ENCODE results near the gene L3MBTL3. TPM values are rescaled to one million over a fixed set of nuclear protein-coding genes. Genes with fewer than 3 reads are reported as not detected.
A peak's percentile ranks its signal among the peaks of the same experiment; 100 is the strongest.

Gene L3MBTL3
- total RNA-seq, 1 experiment from 2014 or later = 3.1 TPM

- no peaks in the 10 kb centered on the region for H3K9me2 ChIP-seq (replicated peaks; ENCODE audit: low read length)
- H4K20me1 ChIP-seq (ENCODE audit: low read length) = no peaks in the 10 kb centered on the region
- ChIA-PET POLR2A (ENCODE audit: unreplicated experiment) (no interaction called here), CTCF (no interaction called here)
- no peak overlapping the region for H3K9ac ChIP-seq (ENCODE audit: low read length)
- peaks cover 12% of the 10 kb centered on the region for H3K4me1 ChIP-seq (ENCODE audit: insufficient read depth, low read length)
- TF ChIP-seq, protein P1, sequence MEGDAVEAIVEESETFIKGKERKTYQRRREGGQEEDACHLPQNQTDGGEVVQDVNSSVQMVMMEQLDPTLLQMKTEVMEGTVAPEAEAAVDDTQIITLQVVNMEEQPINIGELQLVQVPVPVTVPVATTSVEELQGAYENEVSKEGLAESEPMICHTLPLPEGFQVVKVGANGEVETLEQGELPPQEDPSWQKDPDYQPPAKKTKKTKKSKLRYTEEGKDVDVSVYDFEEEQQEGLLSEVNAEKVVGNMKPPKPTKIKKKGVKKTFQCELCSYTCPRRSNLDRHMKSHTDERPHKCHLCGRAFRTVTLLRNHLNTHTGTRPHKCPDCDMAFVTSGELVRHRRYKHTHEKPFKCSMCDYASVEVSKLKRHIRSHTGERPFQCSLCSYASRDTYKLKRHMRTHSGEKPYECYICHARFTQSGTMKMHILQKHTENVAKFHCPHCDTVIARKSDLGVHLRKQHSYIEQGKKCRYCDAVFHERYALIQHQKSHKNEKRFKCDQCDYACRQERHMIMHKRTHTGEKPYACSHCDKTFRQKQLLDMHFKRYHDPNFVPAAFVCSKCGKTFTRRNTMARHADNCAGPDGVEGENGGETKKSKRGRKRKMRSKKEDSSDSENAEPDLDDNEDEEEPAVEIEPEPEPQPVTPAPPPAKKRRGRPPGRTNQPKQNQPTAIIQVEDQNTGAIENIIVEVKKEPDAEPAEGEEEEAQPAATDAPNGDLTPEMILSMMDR (conservative IDR thresholded peaks at IDR 0.05; ENCODE audit: low read depth, low read length) = no peak
- no peak for TF ChIP-seq EZH2 (IDR thresholded peaks at IDR 0.05; ENCODE audit: low read length, unreplicated experiment)
- TF ChIP-seq EZH2phosphoT487 (IDR thresholded peaks at IDR 0.05; ENCODE audit: borderline replicate concordance, low read length) = no peak
- no peaks in the 10 kb centered on the region for H3F3A ChIP-seq (ENCODE audit: low read length, unreplicated experiment)
- H3K4me2 ChIP-seq (ENCODE audit: low read length) = no peak overlapping the region
- no peak overlapping the region for H3K27ac ChIP-seq (ENCODE audit: low read length)
- H3K9me3 ChIP-seq (ENCODE audit: low read length) = no peaks in the 10 kb centered on the region
- no peak overlapping the region for H3K4me3 ChIP-seq (ENCODE audit: low read length)
- ATAC-seq = no peak
- H3K36me3 ChIP-seq (ENCODE audit: low read depth, low read length) = no peaks in the 10 kb centered on the region
- DNase-seq = no peak
- no TSS peak for BruUV-seq (replicated peaks)
- intact Hi-C loops (cut with micrococcal nuclease) = no loop called here
- no peak overlapping the region for H2AFZ ChIP-seq (ENCODE audit: low read length)
- no peaks in the 10 kb centered on the region for H3K27me3 ChIP-seq (ENCODE audit: low read length)
- no peaks in the 10 kb centered on the region for H3K79me2 ChIP-seq (ENCODE audit: low read length)
Measured at GRCh38 chr6:130032758-130033340, 14.5 kb downstream of the L3MBTL3 start.

DNA sequence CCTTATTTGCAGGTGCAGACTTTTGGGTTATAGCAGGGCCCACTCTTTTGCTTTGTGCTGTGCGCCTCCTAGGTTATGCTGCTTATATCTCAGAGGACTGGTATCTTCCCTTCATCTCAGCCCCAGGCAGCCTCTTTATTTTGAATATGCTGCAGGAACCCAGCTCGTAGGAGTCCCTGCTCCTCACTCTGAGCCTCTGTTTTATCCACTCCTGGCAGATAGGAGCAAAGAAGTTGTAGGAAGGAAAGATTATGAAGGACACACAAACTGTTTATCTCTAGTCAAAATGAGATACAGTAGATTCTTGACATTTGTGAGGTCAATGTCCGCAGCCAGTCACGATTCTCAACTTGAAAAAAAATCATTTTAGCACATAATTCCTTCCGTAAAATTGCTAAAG lies 15.6 kb downstream of the L3MBTL3 start:
- Histone ChIP-seq H2AFZ (ENCODE audit: low read length) (no peak overlapping the region), H3K9me2 (replicated peaks; ENCODE audit: low read length) (no peaks in the 10 kb centered on the region), H3K9me3 (ENCODE audit: low read length) (no peaks in the 10 kb centered on the region), H3F3A (ENCODE audit: low read length, unreplicated experiment) (no peaks in the 10 kb centered on the region), H3K27me3 (ENCODE audit: low read length) (no peaks in the 10 kb centered on the region), H4K20me1 (ENCODE audit: low read length) (no peaks in the 10 kb centered on the region), H3K4me2 (ENCODE audit: low read length) (no peak overlapping the region), H3K9ac (ENCODE audit: low read length) (no peak overlapping the region), H3K27ac (ENCODE audit: low read length) (no peak overlapping the region), H3K36me3 (ENCODE audit: low read depth, low read length) (no peaks in the 10 kb centered on the region), H3K79me2 (ENCODE audit: low read length) (no peaks in the 10 kb centered on the region), H3K4me3 (ENCODE audit: low read length) (no peak overlapping the region), H3K4me1 (ENCODE audit: insufficient read depth, low read length) (peaks cover 12% of the 10 kb centered on the region)
- CTCF ChIA-PET = no interaction called here
- TF ChIP-seq EZH2 (IDR thresholded peaks at IDR 0.05; ENCODE audit: low read length, unreplicated experiment) (no peak), EZH2phosphoT487 (IDR thresholded peaks at IDR 0.05; ENCODE audit: borderline replicate concordance, low read length) (no peak)
- TF ChIP-seq, protein P1 (conservative IDR thresholded peaks at IDR 0.05; ENCODE audit: low read depth, low read length) = no peak
- no peak for ATAC-seq
- intact Hi-C loops (cut with micrococcal nuclease) = no loop called here
- no peak for DNase-seq
- POLR2A ChIA-PET (ENCODE audit: unreplicated experiment) = no interaction called here
- BruUV-seq (replicated peaks) = no TSS peak

DNA sequence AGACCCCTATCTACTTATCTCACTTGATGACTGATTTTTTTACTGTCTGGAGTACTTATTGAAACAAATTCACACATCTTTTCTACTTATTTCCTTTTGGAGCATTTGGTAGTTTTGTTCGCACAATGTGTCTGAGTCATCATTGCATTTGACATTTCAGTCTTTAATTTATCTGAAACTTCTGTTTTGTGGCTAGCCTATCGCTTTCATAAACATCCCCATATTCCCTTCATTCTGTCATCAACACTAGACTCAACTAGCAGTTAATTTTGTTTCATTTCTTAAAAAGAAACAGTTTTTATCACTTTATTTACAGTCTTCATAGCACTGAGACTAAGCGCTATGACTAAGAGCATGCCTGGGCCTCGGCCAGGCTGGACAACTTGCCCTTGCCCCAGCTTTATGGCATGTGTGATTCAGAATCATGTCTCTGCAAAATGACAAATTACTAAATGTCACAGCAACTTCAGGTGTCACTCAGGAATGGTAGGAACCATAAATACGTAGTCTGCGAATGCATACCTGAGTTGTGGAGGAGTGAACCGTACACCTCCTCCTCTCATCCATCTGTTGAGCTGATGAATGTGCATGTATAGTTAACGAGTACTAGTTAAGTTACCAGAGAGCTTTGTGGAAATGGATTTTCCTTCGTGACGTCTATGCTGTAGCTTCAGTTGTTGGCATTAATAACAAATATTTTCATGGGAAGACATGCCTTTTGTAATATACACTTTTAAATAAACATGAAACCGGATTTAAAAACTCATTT lies 16.2 kb downstream of the L3MBTL3 start:
- H3K79me2 ChIP-seq (ENCODE audit: low read length) = no peaks in the 10 kb centered on the region
- no peaks in the 10 kb centered on the region for H3K9me2 ChIP-seq (replicated peaks; ENCODE audit: low read length)
- H3K36me3 ChIP-seq (ENCODE audit: low read depth, low read length) = no peaks in the 10 kb centered on the region
- H3K27me3 ChIP-seq (ENCODE audit: low read length) = no peaks in the 10 kb centered on the region
- ChIA-PET CTCF (no interaction called here), POLR2A (ENCODE audit: unreplicated experiment) (no interaction called here)
- TF ChIP-seq, protein P1 (conservative IDR thresholded peaks at IDR 0.05; ENCODE audit: low read depth, low read length) = no peak
- no peak for TF ChIP-seq EZH2 (IDR thresholded peaks at IDR 0.05; ENCODE audit: low read length, unreplicated experiment)
- no peak for TF ChIP-seq EZH2phosphoT487 (IDR thresholded peaks at IDR 0.05; ENCODE audit: borderline replicate concordance, low read length)
- no peak overlapping the region for H2AFZ ChIP-seq (ENCODE audit: low read length)
- H4K20me1 ChIP-seq (ENCODE audit: low read length) = no peaks in the 10 kb centered on the region
- peaks cover 12% of the 10 kb centered on the region for H3K4me1 ChIP-seq (ENCODE audit: insufficient read depth, low read length)
- BruUV-seq (replicated peaks) = no TSS peak
- H3K27ac ChIP-seq (ENCODE audit: low read length) = no peak overlapping the region
- H3K4me2 ChIP-seq (ENCODE audit: low read length) = no peak overlapping the region
- ATAC-seq (peak; percentile 77), DNase-seq (peak; percentile 59)
- intact Hi-C loops (cut with micrococcal nuclease) = no loop called here
- H3K9ac ChIP-seq (ENCODE audit: low read length) = no peak overlapping the region
- no peaks in the 10 kb centered on the region for H3F3A ChIP-seq (ENCODE audit: low read length, unreplicated experiment)
- no peak overlapping the region for H3K4me3 ChIP-seq (ENCODE audit: low read length)
- H3K9me3 ChIP-seq (ENCODE audit: low read length) = no peaks in the 10 kb centered on the region
